Neuron (in vitro differentiated cells): ENCODE results near the gene AIFM1.

Source experiments
- H2AFZ ChIP-seq: one replicate; pipeline ENCODE4 v1.6.1; 2013; ENCODE audit warnings: low read depth, mild to moderate bottlenecking, inconsistent platforms, low read length, moderate library complexity
- H3K27me3 ChIP-seq: one replicate; pipeline ENCODE4 v1.6.1; 2013; ENCODE audit warnings: low read length; ENCODE audit not compliant: insufficient read depth
- H3K36me3 ChIP-seq: one replicate; pipeline ENCODE4 v1.6.1; 2013; ENCODE audit warnings: low read length; ENCODE audit not compliant: insufficient read depth
- H3K4me1 ChIP-seq: one replicate; pipeline ENCODE4 v1.6.1; 2013; ENCODE audit warnings: low read length; ENCODE audit not compliant: insufficient read depth
- H3K4me3 ChIP-seq: 2 replicates; pipeline ENCODE4 v1.5.1; 2013; ENCODE audit warnings: mild to moderate bottlenecking, low read length, moderate library complexity
- H3K9me3 ChIP-seq: one replicate; pipeline ENCODE4 v1.6.1; 2013; ENCODE audit warnings: low read length

The AIFM1 gene

GRCh38 chrX:130109429-130110378 lies 55.9 kb downstream of the AIFM1 start:
- no peaks in the 10 kb centered on the region for H3K36me3 ChIP-seq
- peak overlapping the region; percentile 36 for H2AFZ ChIP-seq
- H3K4me1 ChIP-seq: peaks cover 15% of the 10 kb centered on the region
- peak overlapping the region; percentile 37 for H3K4me3 ChIP-seq
- no peaks in the 10 kb centered on the region for H3K9me3 ChIP-seq
- H3K27me3 ChIP-seq: no peaks in the 10 kb centered on the region

- Histone ChIP-seq H3K27me3 (no peaks in the 10 kb centered on the region), H3K4me1 (peaks cover 15% of the 10 kb centered on the region), H3K36me3 (no peaks in the 10 kb centered on the region), H3K4me3 (no peak overlapping the region), H3K9me3 (no peaks in the 10 kb centered on the region), H2AFZ (no peak overlapping the region)
These were observed 56.8 kb downstream of the AIFM1 start for GRCh38 chrX:130108647-130109428.

GRCh38 chrX:130106071-130106470 lies 59.6 kb downstream of the AIFM1 start:
- no peak overlapping the region for H2AFZ ChIP-seq
- no peaks in the 10 kb centered on the region for H3K27me3 ChIP-seq
- H3K9me3 ChIP-seq: no peaks in the 10 kb centered on the region
- H3K4me3 ChIP-seq: peak overlapping the region; percentile 2
- no peaks in the 10 kb centered on the region for H3K36me3 ChIP-seq
- H3K4me1 ChIP-seq: peaks cover 15% of the 10 kb centered on the region

GRCh38 chrX:130105244-130105643 lies 60.4 kb downstream of the AIFM1 start:
- H3K27me3 ChIP-seq: no peaks in the 10 kb centered on the region
- no peaks in the 10 kb centered on the region for H3K9me3 ChIP-seq
- H3K4me3 ChIP-seq: peak overlapping the region; percentile 2
- no peaks in the 10 kb centered on the region for H3K36me3 ChIP-seq
- H2AFZ ChIP-seq: no peak overlapping the region
- peaks cover 15% of the 10 kb centered on the region for H3K4me1 ChIP-seq

- H3K9me3 ChIP-seq: no peaks in the 10 kb centered on the region
- no peak overlapping the region for H2AFZ ChIP-seq
- no peaks in the 10 kb centered on the region for H3K36me3 ChIP-seq
- H3K4me1 ChIP-seq: peaks cover 15% of the 10 kb centered on the region
- H3K4me3 ChIP-seq: no peak overlapping the region
- H3K27me3 ChIP-seq: no peaks in the 10 kb centered on the region
These were observed 62.0 kb downstream of the AIFM1 start for GRCh38 chrX:130103605-130104004.

- no peaks in the 10 kb centered on the region for H3K36me3 ChIP-seq
- no peak overlapping the region for H2AFZ ChIP-seq
- H3K4me3 ChIP-seq: no peak overlapping the region
- H3K9me3 ChIP-seq: no peaks in the 10 kb centered on the region
- H3K4me1 ChIP-seq: peaks cover 2% of the 10 kb centered on the region
- H3K27me3 ChIP-seq: no peaks in the 10 kb centered on the region
These were observed 65.5 kb downstream of the AIFM1 start for GRCh38 chrX:130100180-130100579.

GRCh38 chrX:130098210-130098552 lies 67.5 kb downstream of the AIFM1 start:
- Histone ChIP-seq H2AFZ (no peak overlapping the region), H3K9me3 (no peaks in the 10 kb centered on the region), H3K36me3 (no peaks in the 10 kb centered on the region), H3K4me3 (no peak overlapping the region), H3K27me3 (no peaks in the 10 kb centered on the region), H3K4me1 (no peaks in the 10 kb centered on the region)

- Histone ChIP-seq H3K27me3 (no peaks in the 10 kb centered on the region), H3K4me1 (no peaks in the 10 kb centered on the region), H3K4me3 (no peak overlapping the region), H3K36me3 (no peaks in the 10 kb centered on the region), H2AFZ (no peak overlapping the region), H3K9me3 (no peaks in the 10 kb centered on the region)
These were observed 68.0 kb downstream of the AIFM1 start for GRCh38 chrX:130097507-130098209.

GRCh38 chrX:130095249-130096030 lies 70.2 kb downstream of the AIFM1 start:
- H3K4me1 ChIP-seq: no peaks in the 10 kb centered on the region
- no peaks in the 10 kb centered on the region for H3K36me3 ChIP-seq
- H3K27me3 ChIP-seq: no peaks in the 10 kb centered on the region
- no peak overlapping the region for H3K4me3 ChIP-seq
- H2AFZ ChIP-seq: no peak overlapping the region
- H3K9me3 ChIP-seq: no peaks in the 10 kb centered on the region

GRCh38 chrX:130094696-130095095 lies 70.9 kb downstream of the AIFM1 start:
- H3K4me1 ChIP-seq: no peaks in the 10 kb centered on the region
- H3K36me3 ChIP-seq: no peaks in the 10 kb centered on the region
- H3K4me3 ChIP-seq: no peak overlapping the region
- no peaks in the 10 kb centered on the region for H3K9me3 ChIP-seq
- H3K27me3 ChIP-seq: no peaks in the 10 kb centered on the region
- H2AFZ ChIP-seq: no peak overlapping the region

- no peaks in the 10 kb centered on the region for H3K4me1 ChIP-seq
- no peaks in the 10 kb centered on the region for H3K27me3 ChIP-seq
- no peak overlapping the region for H3K4me3 ChIP-seq
- H3K9me3 ChIP-seq: no peaks in the 10 kb centered on the region
- no peaks in the 10 kb centered on the region for H3K36me3 ChIP-seq
- H2AFZ ChIP-seq: no peak overlapping the region
These were observed 72.4 kb downstream of the AIFM1 start for GRCh38 chrX:130093271-130093670.

GRCh38 chrX:130091980-130092522 lies 73.6 kb downstream of the AIFM1 start:
- Histone ChIP-seq H3K27me3 (no peaks in the 10 kb centered on the region), H3K9me3 (no peaks in the 10 kb centered on the region), H3K4me1 (no peaks in the 10 kb centered on the region), H2AFZ (no peak overlapping the region), H3K36me3 (no peaks in the 10 kb centered on the region), H3K4me3 (no peak overlapping the region)
